ENCODE data around the gene FZR1. TPM values are rescaled to one million over a fixed set of nuclear protein-coding genes. Genes with fewer than 3 reads are reported as not detected.
A peak's percentile ranks its signal among the peaks of the same experiment; 100 is the strongest.

FZR1 gene
- total and polyA plus RNA-seq, 2 of the 13 experiments (the other 11 are each of a cell fraction or from before 2014, with no cell fraction given): 29.0 to 30.8 TPM

- TF ChIP-seq ZNF446 (CRISPR knock-in tag; IDR thresholded peaks at IDR 0.05): peak; percentile 52; the same call in 1 of the 2 replicates
- no peak for TF ChIP-seq ARNTL (CRISPR knock-in tag; IDR thresholded peaks at IDR 0.05)
- no peak for TF ChIP-seq ZNF3 (CRISPR knock-in tag; IDR thresholded peaks at IDR 0.05)
- TF ChIP-seq MIER2 (CRISPR knock-in tag; IDR thresholded peaks at IDR 0.05): no peak
- TF ChIP-seq, protein P1, sequence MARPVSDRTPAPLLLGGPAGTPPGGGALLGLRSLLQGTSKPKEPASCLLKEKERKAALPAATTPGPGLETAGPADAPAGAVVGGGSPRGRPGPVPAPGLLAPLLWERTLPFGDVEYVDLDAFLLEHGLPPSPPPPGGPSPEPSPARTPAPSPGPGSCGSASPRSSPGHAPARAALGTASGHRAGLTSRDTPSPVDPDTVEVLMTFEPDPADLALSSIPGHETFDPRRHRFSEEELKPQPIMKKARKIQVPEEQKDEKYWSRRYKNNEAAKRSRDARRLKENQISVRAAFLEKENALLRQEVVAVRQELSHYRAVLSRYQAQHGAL (CRISPR knock-in tag; IDR thresholded peaks at IDR 0.05; ENCODE audit: not compliant biosample characterization): no peak
- no peak; the same call in 1 of the 2 replicates for TF ChIP-seq ZBTB44 (CRISPR knock-in tag; IDR thresholded peaks at IDR 0.05)
- no peak for TF ChIP-seq CAMTA2 (CRISPR knock-in tag; IDR thresholded peaks at IDR 0.05; ENCODE audit: borderline replicate concordance)
- no peak for TF ChIP-seq SRSF4 (IDR thresholded peaks at IDR 0.05; ENCODE audit: low read depth, low read length, poor library complexity, severe bottlenecking)
- TF ChIP-seq MATR3 (CRISPR knock-in tag; IDR thresholded peaks at IDR 0.05): no peak
- TF ChIP-seq, protein P2, sequence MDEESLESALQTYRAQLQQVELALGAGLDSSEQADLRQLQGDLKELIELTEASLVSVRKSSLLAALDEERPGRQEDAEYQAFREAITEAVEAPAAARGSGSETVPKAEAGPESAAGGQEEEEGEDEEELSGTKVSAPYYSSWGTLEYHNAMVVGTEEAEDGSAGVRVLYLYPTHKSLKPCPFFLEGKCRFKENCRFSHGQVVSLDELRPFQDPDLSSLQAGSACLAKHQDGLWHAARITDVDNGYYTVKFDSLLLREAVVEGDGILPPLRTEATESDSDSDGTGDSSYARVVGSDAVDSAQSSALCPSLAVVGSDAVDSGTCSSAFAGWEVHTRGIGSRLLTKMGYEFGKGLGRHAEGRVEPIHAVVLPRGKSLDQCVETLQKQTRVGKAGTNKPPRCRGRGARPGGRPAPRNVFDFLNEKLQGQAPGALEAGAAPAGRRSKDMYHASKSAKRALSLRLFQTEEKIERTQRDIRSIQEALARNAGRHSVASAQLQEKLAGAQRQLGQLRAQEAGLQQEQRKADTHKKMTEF (CRISPR knock-in tag; IDR thresholded peaks at IDR 0.05): peak; percentile 61; the same call in 1 of the 2 replicates
- 0 out of 2 replicates have a peak, but pooled peaks have one; percentile 43 for TF ChIP-seq ZSCAN12 (CRISPR knock-in tag; IDR thresholded peaks at IDR 0.05)
- no peak for TF ChIP-seq BRF2 (CRISPR knock-in tag; IDR thresholded peaks at IDR 0.05)
- no peak for TF ChIP-seq ZBED4 (CRISPR knock-in tag; IDR thresholded peaks at IDR 0.05; ENCODE audit: borderline replicate concordance)
- TF ChIP-seq, protein P3, sequence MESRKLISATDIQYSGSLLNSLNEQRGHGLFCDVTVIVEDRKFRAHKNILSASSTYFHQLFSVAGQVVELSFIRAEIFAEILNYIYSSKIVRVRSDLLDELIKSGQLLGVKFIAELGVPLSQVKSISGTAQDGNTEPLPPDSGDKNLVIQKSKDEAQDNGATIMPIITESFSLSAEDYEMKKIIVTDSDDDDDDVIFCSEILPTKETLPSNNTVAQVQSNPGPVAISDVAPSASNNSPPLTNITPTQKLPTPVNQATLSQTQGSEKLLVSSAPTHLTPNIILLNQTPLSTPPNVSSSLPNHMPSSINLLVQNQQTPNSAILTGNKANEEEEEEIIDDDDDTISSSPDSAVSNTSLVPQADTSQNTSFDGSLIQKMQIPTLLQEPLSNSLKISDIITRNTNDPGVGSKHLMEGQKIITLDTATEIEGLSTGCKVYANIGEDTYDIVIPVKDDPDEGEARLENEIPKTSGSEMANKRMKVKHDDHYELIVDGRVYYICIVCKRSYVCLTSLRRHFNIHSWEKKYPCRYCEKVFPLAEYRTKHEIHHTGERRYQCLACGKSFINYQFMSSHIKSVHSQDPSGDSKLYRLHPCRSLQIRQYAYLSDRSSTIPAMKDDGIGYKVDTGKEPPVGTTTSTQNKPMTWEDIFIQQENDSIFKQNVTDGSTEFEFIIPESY (CRISPR knock-in tag; IDR thresholded peaks at IDR 0.05): no peak
- no peak for TF ChIP-seq ZNF496 (CRISPR knock-in tag; IDR thresholded peaks at IDR 0.05; ENCODE audit: insufficient replicate concordance)
- TF ChIP-seq RELA (CRISPR knock-in tag; IDR thresholded peaks at IDR 0.05): no peak
- TF ChIP-seq ZNF709 (CRISPR knock-in tag; IDR thresholded peaks at IDR 0.05): peak; percentile 72; the same call in 1 of the 2 replicates
These were observed 51.5 kb downstream of the FZR1 start, which contains the start of gene MFSD12 (continued) for GRCh38 chr19:3557461-3558248.

Data from HepG2 (cell line).